ENCODE measurements around the gene HLA-DMB.

The HLA-DMB gene

DNA sequence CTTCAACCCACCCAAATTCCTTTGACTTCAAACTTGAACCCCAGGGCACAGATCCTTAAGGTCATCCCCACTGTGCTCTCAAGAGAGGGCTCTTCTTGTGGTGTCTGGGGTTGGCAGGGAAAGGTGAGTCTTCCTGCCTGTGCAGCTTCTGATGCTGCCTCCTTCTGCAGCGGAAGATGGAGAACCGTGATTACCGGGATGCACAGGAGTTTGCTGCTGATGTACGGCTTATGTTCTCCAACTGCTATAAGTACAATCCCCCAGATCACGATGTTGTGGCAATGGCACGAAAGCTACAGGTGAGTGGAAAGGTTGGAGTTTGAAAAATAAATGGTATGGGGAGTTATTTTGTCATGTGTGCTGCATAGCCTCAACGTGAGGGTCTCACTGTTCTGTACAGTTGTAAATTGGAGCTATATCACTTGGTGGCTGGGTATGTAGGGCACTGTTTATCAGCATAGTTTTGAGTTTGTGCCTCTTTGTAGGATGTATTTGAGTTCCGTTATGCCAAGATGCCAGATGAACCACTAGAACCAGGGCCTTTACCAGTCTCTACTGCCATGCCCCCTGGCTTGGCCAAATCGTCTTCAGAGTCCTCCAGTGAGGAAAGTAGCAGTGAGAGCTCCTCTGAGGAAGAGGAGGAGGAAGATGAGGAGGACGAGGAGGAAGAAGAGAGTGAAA is 36.6 kb upstream of the HLA-DMB start:
- no peak for DNase-seq (ENCODE audit: low spot score)
- ChIA-PET CTCF (interaction anchor here (0.7 kb wide), 2 partner anchors 271 to 1819 kb away, joined by 3 to 4 read pairs; partner anchors contain the start of gene TCF19), POLR2A (ENCODE audit: low non-redundant PET) (no interaction called here)
- no peak overlapping the region for H3K27ac ChIP-seq
- TF ChIP-seq, protein P1, sequence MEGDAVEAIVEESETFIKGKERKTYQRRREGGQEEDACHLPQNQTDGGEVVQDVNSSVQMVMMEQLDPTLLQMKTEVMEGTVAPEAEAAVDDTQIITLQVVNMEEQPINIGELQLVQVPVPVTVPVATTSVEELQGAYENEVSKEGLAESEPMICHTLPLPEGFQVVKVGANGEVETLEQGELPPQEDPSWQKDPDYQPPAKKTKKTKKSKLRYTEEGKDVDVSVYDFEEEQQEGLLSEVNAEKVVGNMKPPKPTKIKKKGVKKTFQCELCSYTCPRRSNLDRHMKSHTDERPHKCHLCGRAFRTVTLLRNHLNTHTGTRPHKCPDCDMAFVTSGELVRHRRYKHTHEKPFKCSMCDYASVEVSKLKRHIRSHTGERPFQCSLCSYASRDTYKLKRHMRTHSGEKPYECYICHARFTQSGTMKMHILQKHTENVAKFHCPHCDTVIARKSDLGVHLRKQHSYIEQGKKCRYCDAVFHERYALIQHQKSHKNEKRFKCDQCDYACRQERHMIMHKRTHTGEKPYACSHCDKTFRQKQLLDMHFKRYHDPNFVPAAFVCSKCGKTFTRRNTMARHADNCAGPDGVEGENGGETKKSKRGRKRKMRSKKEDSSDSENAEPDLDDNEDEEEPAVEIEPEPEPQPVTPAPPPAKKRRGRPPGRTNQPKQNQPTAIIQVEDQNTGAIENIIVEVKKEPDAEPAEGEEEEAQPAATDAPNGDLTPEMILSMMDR (conservative IDR thresholded peaks at IDR 0.05; ENCODE audit: low read depth) = no peak

DNA sequence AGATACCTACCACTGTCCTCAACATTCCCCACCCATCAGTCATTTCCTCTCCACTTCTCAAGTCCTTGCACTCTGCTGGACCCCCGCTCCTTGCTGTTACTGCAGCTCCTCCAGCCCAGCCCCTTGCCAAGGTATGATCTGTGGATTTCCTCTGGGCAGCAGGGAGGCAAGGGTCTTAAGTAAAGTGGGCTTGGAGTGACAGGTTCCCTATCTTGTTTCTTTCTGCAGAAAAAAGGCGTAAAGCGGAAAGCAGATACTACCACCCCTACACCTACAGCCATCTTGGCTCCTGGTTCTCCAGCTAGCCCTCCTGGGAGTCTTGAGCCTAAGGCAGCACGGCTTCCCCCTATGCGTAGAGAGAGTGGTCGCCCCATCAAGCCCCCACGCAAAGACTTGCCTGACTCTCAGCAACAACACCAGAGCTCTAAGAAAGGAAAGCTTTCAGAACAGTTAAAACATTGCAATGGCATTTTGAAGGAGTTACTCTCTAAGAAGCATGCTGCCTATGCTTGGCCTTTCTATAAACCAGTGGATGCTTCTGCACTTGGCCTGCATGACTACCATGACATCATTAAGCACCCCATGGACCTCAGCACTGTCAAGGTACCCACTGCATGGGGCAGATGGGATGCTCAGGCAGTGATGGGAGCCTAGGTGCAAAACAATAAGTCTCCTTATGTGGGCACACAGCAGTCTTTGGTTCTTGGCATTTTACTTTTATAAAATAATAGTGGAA is 35.7 kb upstream of the HLA-DMB start:
- no peak for DNase-seq (ENCODE audit: low spot score)
- TF ChIP-seq, protein P1 (conservative IDR thresholded peaks at IDR 0.05; ENCODE audit: low read depth) = no peak
- CTCF ChIA-PET = interaction anchor here (0.7 to 1.3 kb wide), 2 partner anchors 8 to 781 kb away, joined by 3 to 4 read pairs; no protein-coding TSS in a partner anchor
- POLR2A ChIA-PET (ENCODE audit: low non-redundant PET) = no interaction called here
- peak overlapping the region; percentile 33 for H3K27ac ChIP-seq

DNA sequence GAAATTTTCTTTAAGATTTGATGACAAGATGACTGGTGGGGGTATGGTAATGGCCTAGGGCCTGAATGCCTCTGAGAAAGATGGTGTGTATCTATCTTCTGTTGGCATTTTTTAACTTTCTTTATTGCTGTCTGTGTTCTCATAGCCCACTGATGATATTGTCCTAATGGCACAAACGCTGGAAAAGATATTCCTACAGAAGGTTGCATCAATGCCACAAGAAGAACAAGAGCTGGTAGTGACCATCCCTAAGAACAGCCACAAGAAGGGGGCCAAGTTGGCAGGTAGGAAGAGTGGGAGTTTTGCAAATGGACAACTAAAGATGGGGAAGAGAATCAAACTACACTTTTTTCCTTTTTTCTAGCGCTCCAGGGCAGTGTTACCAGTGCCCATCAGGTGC is 35.1 kb upstream of the HLA-DMB start:
- CTCF ChIA-PET = interaction anchor here (0.7 to 1.3 kb wide), 2 partner anchors 9 to 780 kb away, joined by 3 to 4 read pairs; no protein-coding TSS in a partner anchor
- no peak for DNase-seq (ENCODE audit: low spot score)
- peak overlapping the region; percentile 33 for H3K27ac ChIP-seq
- POLR2A ChIA-PET (ENCODE audit: low non-redundant PET) = no interaction called here
- TF ChIP-seq, protein P1 (conservative IDR thresholded peaks at IDR 0.05; ENCODE audit: low read depth) = no peak

DNA sequence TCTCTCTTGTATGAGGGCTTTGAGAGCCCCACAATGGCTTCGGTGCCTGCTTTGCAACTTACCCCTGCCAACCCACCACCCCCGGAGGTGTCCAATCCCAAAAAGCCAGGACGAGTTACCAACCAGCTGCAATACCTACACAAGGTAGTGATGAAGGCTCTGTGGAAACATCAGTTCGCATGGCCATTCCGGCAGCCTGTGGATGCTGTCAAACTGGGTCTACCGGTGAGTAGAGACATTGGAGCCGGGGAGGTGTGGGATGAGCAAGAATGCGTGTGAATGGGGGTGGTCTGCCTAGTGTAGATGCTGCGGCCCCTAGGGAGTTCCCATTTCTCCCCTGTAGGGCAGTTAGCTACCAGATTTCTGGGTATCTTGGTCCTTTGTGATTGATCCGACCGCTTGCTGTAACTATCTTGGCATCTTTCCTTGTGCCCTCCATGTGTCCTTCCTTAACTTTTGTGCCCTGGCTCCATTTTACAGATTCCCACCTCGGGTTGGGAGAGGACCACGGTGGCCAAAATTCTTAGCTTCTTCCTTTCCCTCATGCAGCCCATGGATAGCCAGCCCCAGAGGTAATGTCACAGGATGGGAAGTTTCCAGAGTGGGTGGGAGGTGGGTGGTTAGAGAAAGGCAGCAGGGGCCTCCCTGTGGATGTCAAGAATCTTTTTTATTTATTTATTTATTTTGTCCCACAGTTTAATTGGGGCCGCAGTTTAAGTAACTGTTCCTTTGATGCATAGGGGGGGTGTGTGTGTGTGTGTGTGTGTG is 33.9 kb upstream of the HLA-DMB start:
- ChIA-PET CTCF (interaction anchor here (0.6 to 1.3 kb wide), 3 partner anchors 10 to 41 kb away, joined by 3 to 8 read pairs (median 4); no protein-coding TSS in a partner anchor), POLR2A (ENCODE audit: low non-redundant PET) (interaction anchor here (0.5 to 0.8 kb wide), 3 partner anchors 9 to 275 kb away, joined by 3 to 5 read pairs (median 4); no protein-coding TSS in a partner anchor)
- peak overlapping the region; percentile 53 for H3K27ac ChIP-seq
- DNase-seq (ENCODE audit: low spot score) = no peak
- TF ChIP-seq, protein P1 (conservative IDR thresholded peaks at IDR 0.05; ENCODE audit: low read depth) = no peak

DNA sequence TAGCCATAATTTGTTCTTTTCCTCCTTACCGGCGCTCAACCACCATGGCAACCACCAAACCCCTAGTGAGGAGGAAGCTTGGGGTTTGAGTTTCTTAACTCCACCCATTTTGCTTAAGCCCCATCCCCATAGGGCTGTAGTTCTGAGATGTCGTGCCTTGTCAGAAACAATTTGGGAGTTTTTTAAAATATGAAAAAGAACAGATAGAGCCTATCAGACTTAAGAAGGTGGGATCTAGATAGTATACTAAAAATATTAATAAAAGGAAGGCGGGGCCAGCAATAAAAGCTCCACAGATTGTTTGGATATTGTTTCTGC is 33.1 kb upstream of the HLA-DMB start:
- TF ChIP-seq, protein P1 (conservative IDR thresholded peaks at IDR 0.05; ENCODE audit: low read depth) = no peak
- no peak for DNase-seq (ENCODE audit: low spot score)
- ChIA-PET CTCF (interaction anchor here (1.2 kb wide), 1 partner anchor 11 kb away, joined by 8 read pairs; no protein-coding TSS in a partner anchor), POLR2A (ENCODE audit: low non-redundant PET) (interaction anchor here (0.5 to 0.8 kb wide), 3 partner anchors 8 to 276 kb away, joined by 3 to 5 read pairs (median 4); no protein-coding TSS in a partner anchor)
- H3K27ac ChIP-seq = no peak overlapping the region

Data from RWPE1 (cell line).